Smooth muscle cell (in vitro differentiated cells): Measurements from ENCODE around the gene IFI27. TPM values are rescaled to one million over a fixed set of nuclear protein-coding genes. Genes with fewer than 3 reads are reported as not detected.

Experiments used
- DNase-seq: peaks from one replicate; lab custom pipeline; 2025; ENCODE audit not compliant: unreplicated experiment; lab: John Stamatoyannopoulos, UW
- H2AFZ ChIP-seq: fragments of 200-600 bp; sonication (generic); 2 replicates; pipeline ENCODE4 v1.6.0; 2016; ENCODE audit warnings: antibody characterized with exemption, low read depth, mild to moderate bottlenecking
- H3F3A ChIP-seq: fragments of 200-600 bp; sonication (generic); 2 replicates; pipeline ENCODE4 v1.6.0; 2017; ENCODE audit warnings: antibody characterized with exemption, low read depth
- H3K27ac ChIP-seq: fragments of 200-600 bp; sonication (generic); 2 replicates; pipeline ENCODE4 v1.5.1; 2016; ENCODE audit warnings: low read depth, mild to moderate bottlenecking
- H3K27me3 ChIP-seq: fragments of 200-600 bp; sonication (generic); 2 replicates; pipeline ENCODE4 v1.6.1; 2016; ENCODE audit warnings: low read depth, mild to moderate bottlenecking
- H3K36me3 ChIP-seq: fragments of 200-600 bp; sonication (generic); 2 replicates; pipeline ENCODE4 v1.5.1; 2016; ENCODE audit warnings: low read depth
- H3K4me1 ChIP-seq: fragments of 200-600 bp; sonication (generic); 2 replicates; pipeline ENCODE4 v1.5.1; 2016; ENCODE audit warnings: low read depth
- H3K4me2 ChIP-seq: fragments of 200-600 bp; sonication (generic); 2 replicates; pipeline ENCODE4 v1.6.0; 2016; ENCODE audit warnings: mild to moderate bottlenecking
- H3K4me3 ChIP-seq: fragments of 200-600 bp; sonication (generic); 2 replicates; pipeline ENCODE4 v1.5.1; 2016; ENCODE audit warnings: mild to moderate bottlenecking
- H3K79me2 ChIP-seq: fragments of 200-600 bp; sonication (generic); 2 replicates; pipeline ENCODE4 v1.6.0; 2016; ENCODE audit warnings: low read depth, mild to moderate bottlenecking
- H3K9ac ChIP-seq: fragments of 200-600 bp; sonication (generic); 2 replicates; pipeline ENCODE4 v1.6.0; 2016; ENCODE audit warnings: low read depth
- H3K9me3 ChIP-seq: fragments of 200-600 bp; sonication (generic); replicated peaks from 2 replicates; pipeline ENCODE4 v1.5.1; 2016; ENCODE audit warnings: low read depth
- H4K20me1 ChIP-seq: fragments of 200-600 bp; sonication (generic); 2 replicates; pipeline ENCODE4 v1.6.0; 2016; ENCODE audit warnings: low read depth
- WGBS: methylation state at CpG from one replicate; pipeline ENCODE4 v1.1.7; 2016; ENCODE audit warnings: low lambda C conversion rate; 5-methylcytosine and 5-hydroxymethylcytosine counted together
- polyA plus RNA-seq: library from polyadenylated mRNA; unstranded; fragments of >200 nt; fragmentation: Nextera tagmentation; extraction: Ambion mirVana; gene quantifications from 2 replicates; pipeline ENCODE4 v1.2.1, GENCODE V29; 2016
- total RNA-seq: library from RNA; depleted of rRNA; stranded (reverse); fragments of >200 nt; gene quantifications from 2 replicates; pipeline ENCODE4 v1.2.3, GENCODE V29; 2014
- TF ChIP-seq, protein P1 (sequence below): fragments of 200-600 bp; sonication (generic); IDR thresholded peaks from 2 replicates; pipeline ENCODE4 v1.5.1; 2017; ENCODE audit warnings: borderline replicate concordance, mild to moderate bottlenecking, antibody characterized with exemption; ENCODE audit not compliant: insufficient read depth, poor library complexity, severe bottlenecking

Gene IFI27
- total and polyA plus RNA-seq, 2 experiments from 2014 or later = 0.40 to 3.1 TPM

GRCh38 chr14:94104731-94105130 lies 5.8 kb upstream of the IFI27 start:
- no peak overlapping the region for H3K27ac ChIP-seq
- no peak overlapping the region for H3K4me2 ChIP-seq
- no peaks in the 10 kb centered on the region for H3K27me3 ChIP-seq
- TF ChIP-seq, protein P1, sequence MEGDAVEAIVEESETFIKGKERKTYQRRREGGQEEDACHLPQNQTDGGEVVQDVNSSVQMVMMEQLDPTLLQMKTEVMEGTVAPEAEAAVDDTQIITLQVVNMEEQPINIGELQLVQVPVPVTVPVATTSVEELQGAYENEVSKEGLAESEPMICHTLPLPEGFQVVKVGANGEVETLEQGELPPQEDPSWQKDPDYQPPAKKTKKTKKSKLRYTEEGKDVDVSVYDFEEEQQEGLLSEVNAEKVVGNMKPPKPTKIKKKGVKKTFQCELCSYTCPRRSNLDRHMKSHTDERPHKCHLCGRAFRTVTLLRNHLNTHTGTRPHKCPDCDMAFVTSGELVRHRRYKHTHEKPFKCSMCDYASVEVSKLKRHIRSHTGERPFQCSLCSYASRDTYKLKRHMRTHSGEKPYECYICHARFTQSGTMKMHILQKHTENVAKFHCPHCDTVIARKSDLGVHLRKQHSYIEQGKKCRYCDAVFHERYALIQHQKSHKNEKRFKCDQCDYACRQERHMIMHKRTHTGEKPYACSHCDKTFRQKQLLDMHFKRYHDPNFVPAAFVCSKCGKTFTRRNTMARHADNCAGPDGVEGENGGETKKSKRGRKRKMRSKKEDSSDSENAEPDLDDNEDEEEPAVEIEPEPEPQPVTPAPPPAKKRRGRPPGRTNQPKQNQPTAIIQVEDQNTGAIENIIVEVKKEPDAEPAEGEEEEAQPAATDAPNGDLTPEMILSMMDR = no peak
- H3K79me2 ChIP-seq = no peaks in the 10 kb centered on the region
- H3F3A ChIP-seq = no peaks in the 10 kb centered on the region
- no peaks in the 10 kb centered on the region for H3K4me1 ChIP-seq
- H3K9me3 ChIP-seq = no peaks in the 10 kb centered on the region
- no peak overlapping the region for H3K9ac ChIP-seq
- H2AFZ ChIP-seq = no peak overlapping the region
- peaks cover 5% of the 10 kb centered on the region for H4K20me1 ChIP-seq
- no peak for DNase-seq
- no peaks in the 10 kb centered on the region for H3K36me3 ChIP-seq
- WGBS = 97% methylated on average over 10 of the region's 10 CpGs
- H3K4me3 ChIP-seq = no peak overlapping the region

DNA sequence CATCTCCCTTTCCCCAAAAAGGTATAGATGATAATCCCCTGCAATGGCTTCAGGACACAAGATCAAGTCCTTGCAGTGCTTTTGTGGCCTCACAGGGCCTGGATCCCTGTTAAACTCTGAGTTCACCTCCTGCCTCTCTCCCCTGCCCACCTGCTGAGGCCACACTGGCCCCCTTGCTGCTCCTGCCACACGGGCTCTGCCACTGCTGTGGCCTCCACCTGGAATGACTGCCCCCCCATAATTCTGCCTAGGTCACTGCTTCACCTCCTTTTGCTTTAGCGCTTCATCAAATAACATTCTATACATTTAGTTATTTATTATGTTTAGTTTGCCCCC lies 653 bp upstream of the IFI27 start:
- no peak for DNase-seq
- Histone ChIP-seq H3K4me3 (no peak overlapping the region), H2AFZ (no peak overlapping the region), H3K79me2 (no peaks in the 10 kb centered on the region), H3K9me3 (no peaks in the 10 kb centered on the region), H3K4me1 (no peaks in the 10 kb centered on the region), H3K36me3 (no peaks in the 10 kb centered on the region), H3K4me2 (no peak overlapping the region), H3K9ac (no peak overlapping the region), H4K20me1 (no peaks in the 10 kb centered on the region), H3K27ac (no peak overlapping the region), H3K27me3 (no peaks in the 10 kb centered on the region), H3F3A (no peaks in the 10 kb centered on the region)
- 90% methylated on average over 2 of the region's 2 CpGs for WGBS
- TF ChIP-seq, protein P1 = no peak

DNA sequence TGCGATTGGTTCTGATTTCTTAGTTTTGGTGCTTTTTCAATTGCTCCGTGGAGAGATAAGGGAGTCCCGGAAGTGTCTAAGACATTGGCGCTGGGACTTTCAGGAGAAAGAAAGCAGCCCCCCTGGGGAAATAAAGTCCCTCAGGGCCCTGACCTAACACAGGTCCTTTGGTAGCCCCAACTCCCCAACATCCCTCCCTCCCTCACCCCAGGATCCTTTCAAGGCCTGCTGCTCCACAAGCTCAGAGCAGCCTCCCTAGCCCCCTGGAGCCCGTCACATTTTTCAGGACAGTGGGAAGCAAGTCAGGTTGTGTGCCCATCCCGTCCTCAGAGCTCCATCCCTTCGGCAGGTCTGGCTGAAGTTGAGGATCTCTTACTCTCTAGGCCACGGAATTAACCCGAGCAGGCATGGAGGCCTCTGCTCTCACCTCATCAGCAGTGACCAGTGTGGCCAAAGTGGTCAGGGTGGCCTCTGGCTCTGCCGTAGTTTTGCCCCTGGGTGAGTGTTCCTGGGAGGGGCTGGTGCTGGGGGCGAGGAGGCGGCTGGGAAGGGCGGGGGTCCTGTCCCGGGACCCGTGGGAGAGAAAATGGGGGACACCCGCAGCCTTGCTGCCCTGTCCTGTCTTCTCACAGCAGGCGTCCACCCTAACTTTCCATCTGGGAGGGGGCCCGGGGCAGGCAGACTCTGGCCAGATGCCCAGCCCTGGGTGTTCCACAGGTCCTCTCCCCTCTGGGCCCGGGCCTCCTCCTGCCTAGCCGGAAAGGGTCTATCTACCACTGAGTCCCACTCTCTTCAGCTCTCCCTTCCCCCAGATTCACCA lies 950 bp downstream of the IFI27 start:
- TF ChIP-seq, protein P1 = no peak
- Histone ChIP-seq H3K4me2 (no peak overlapping the region), H3K4me1 (no peaks in the 10 kb centered on the region), H3K27me3 (no peaks in the 10 kb centered on the region), H2AFZ (no peak overlapping the region), H3F3A (no peaks in the 10 kb centered on the region), H3K4me3 (no peak overlapping the region), H3K27ac (no peak overlapping the region), H3K9ac (no peak overlapping the region), H3K9me3 (no peaks in the 10 kb centered on the region), H3K36me3 (no peaks in the 10 kb centered on the region), H3K79me2 (no peaks in the 10 kb centered on the region), H4K20me1 (no peaks in the 10 kb centered on the region)
- no peak for DNase-seq
- WGBS = 95% methylated on average over 20 of the region's 20 CpGs
